Measurements from ENCODE around the gene KLHL26. TPM values are rescaled to one million over a fixed set of nuclear protein-coding genes. Genes with fewer than 3 reads are reported as not detected.

Gene KLHL26
- polyA plus RNA-seq, 2 of the 4 experiments (the other 2 are of a cell fraction) = 1.1 to 2.0 TPM

GRCh38 chr19:18665771-18666202 is 29.0 kb downstream of the KLHL26 start (continued):
- TF ChIP-seq ZSCAN20 (CRISPR knock-in tag; IDR thresholded peaks at IDR 0.05) = no peak
- TF ChIP-seq E2F6 (IDR thresholded peaks at IDR 0.05; ENCODE audit: borderline replicate concordance, low read depth) = no peak
- no peak for TF ChIP-seq NFE2L2 (conservative IDR thresholded peaks at IDR 0.05; ENCODE audit: low read length)

GRCh38 chr19:18666317-18666716 is 29.5 kb downstream of the KLHL26 start:
- no peak for ATAC-seq
- TF ChIP-seq POLR2A (IDR thresholded peaks at IDR 0.05; ENCODE audit: low read length) (no peak), RFX5 (IDR thresholded peaks at IDR 0.05) (no peak), SMC3 (IDR thresholded peaks at IDR 0.05) (no peak), HOXA7 (CRISPR knock-in tag; IDR thresholded peaks at IDR 0.05) (no peak), ESRRA (IDR thresholded peaks at IDR 0.05; ENCODE audit: borderline replicate concordance, low read length) (no peak), USF2 (IDR thresholded peaks at IDR 0.05) (no peak), EHMT2 (IDR thresholded peaks at IDR 0.05; ENCODE audit: low read depth) (no peak), HOXB5 (CRISPR knock-in tag; IDR thresholded peaks at IDR 0.05) (no peak), SREBF2 (IDR thresholded peaks at IDR 0.05) (no peak), BHLHE40 (IDR thresholded peaks at IDR 0.05; ENCODE audit: low read depth, low read length) (no peak), BCL3 (IDR thresholded peaks at IDR 0.05) (no peak), CHD2 (IDR thresholded peaks at IDR 0.05; ENCODE audit: low read length, partially characterized antibody) (no peak), HMGXB4 (CRISPR knock-in tag; IDR thresholded peaks at IDR 0.05; ENCODE audit: borderline replicate concordance) (no peak), ZSCAN20 (CRISPR knock-in tag; IDR thresholded peaks at IDR 0.05) (no peak), REST (IDR thresholded peaks at IDR 0.05) (no peak), HDAC2 (IDR thresholded peaks at IDR 0.05) (no peak), NR3C1 (IDR thresholded peaks at IDR 0.05) (no peak), ZC3H11A (IDR thresholded peaks at IDR 0.05) (no peak), CEBPB (IDR thresholded peaks at IDR 0.05) (no peak), MAZ (IDR thresholded peaks at IDR 0.05; ENCODE audit: borderline replicate concordance, low read depth, low read length) (no peak)
- Histone ChIP-seq H3K27ac (no peak overlapping the region), H3K4me2 (no peak overlapping the region), H3K4me1 (peaks cover 14% of the 10 kb centered on the region), H3K4me3 (no peak overlapping the region), H3K9me3 (no peaks in the 10 kb centered on the region)
- no peak for DNase-seq (ENCODE audit: low read depth in 1 of 2, low spot score in 1 of 2)
- WGBS (ENCODE audit: missing lambda C conversion rate) = 69% methylated on average over 11 of the region's 12 CpGs
- POLR2A ChIA-PET = no interaction called here
- no peak for FAIRE-seq
- CTCF ChIA-PET = no interaction called here

Data from A549 (cell line).